Fibroblast of lung (primary cell): ENCODE measurements around the gene PROM2. TPM values are rescaled to one million over a fixed set of nuclear protein-coding genes. Genes with fewer than 3 reads are reported as not detected.

Experiments used
- DNase-seq, 2 donors: peaks; one replicate each; pipeline versions ENCODE4 v3.0.0 to v3.0.0-alpha.2; 2010; ENCODE audit warnings: low read depth in 2 of 2
- H2AFZ ChIP-seq: 2 replicates; pipeline ENCODE4 v1.5.1; 2012; ENCODE audit warnings: low read length, control low read depth, inconsistent platforms
- H3K27ac ChIP-seq: 2 replicates; pipeline ENCODE4 v1.5.1; 2011; ENCODE audit warnings: low read length, control low read depth; ENCODE audit not compliant: insufficient read depth
- H3K27me3 ChIP-seq: 2 replicates; pipeline ENCODE4 v1.5.1; 2011; ENCODE audit warnings: mild to moderate bottlenecking, low read length; ENCODE audit not compliant: control insufficient read depth, insufficient read depth
- H3K36me3 ChIP-seq: 2 replicates; pipeline ENCODE4 v1.5.1; 2011; ENCODE audit warnings: low read length; ENCODE audit not compliant: control insufficient read depth, insufficient read depth
- H3K4me1 ChIP-seq: 2 replicates; pipeline ENCODE4 v1.5.1; 2011; ENCODE audit warnings: low read length; ENCODE audit not compliant: control insufficient read depth, insufficient read depth; ENCODE audit errors: extremely low read depth
- H3K4me2 ChIP-seq: 2 replicates; pipeline ENCODE4 v1.5.1; 2011; ENCODE audit warnings: low read length, control low read depth; ENCODE audit not compliant: insufficient read depth; ENCODE audit errors: extremely low read depth
- H3K4me3 ChIP-seq, 4 experiments: fragments of 200-600 bp in 1 of 4; sonication (generic) in 1 of 4; replicated peaks in 1 of 4; 2 replicates each; pipeline ENCODE4 v1.5.1; 2011 to 2016; ENCODE audit warnings: low read length in 4 of 4, low read depth in 3 of 4, mild to moderate bottlenecking in 3 of 4, control low read depth in 2 of 4, inconsistent platforms in 1 of 4, mixed read lengths in 1 of 4; ENCODE audit not compliant: insufficient read depth in 1 of 4; ENCODE audit errors: control extremely low read depth in 1 of 4
- H3K79me2 ChIP-seq: 2 replicates; pipeline ENCODE4 v1.5.1; 2012; ENCODE audit warnings: mild to moderate bottlenecking, low read length, inconsistent platforms; ENCODE audit not compliant: control insufficient read depth, insufficient read depth
- H3K9ac ChIP-seq: 2 replicates; pipeline ENCODE4 v1.5.1; 2011; ENCODE audit warnings: mild to moderate bottlenecking, low read length, control low read depth; ENCODE audit not compliant: insufficient read depth
- H3K9me3 ChIP-seq: 2 replicates; pipeline ENCODE4 v1.5.1; 2012; ENCODE audit warnings: low read depth, low read length; ENCODE audit not compliant: control insufficient read depth, insufficient read depth
- H4K20me1 ChIP-seq: 2 replicates; pipeline ENCODE4 v1.5.1; 2011; ENCODE audit warnings: low read length; ENCODE audit not compliant: control insufficient read depth, insufficient read depth; ENCODE audit errors: extremely low read depth
- CTCF ChIP-seq, 2 donors: IDR thresholded peaks in 1 of 2; conservative IDR thresholded peaks in 1 of 2; 1 replicate in 1 of 2; 2 replicates in 1 of 2; pipeline ENCODE4 v1.5.1; 2011 to 2012; ENCODE audit warnings: low read length in 2 of 2, control low read depth in 1 of 2, inconsistent platforms in 1 of 2, low read depth in 1 of 2, mild to moderate bottlenecking in 1 of 2
- EZH2 ChIP-seq: IDR thresholded peaks from 2 replicates; pipeline ENCODE4 v1.5.1; 2012; ENCODE audit warnings: low read length, control low read depth, mild to moderate bottlenecking; ENCODE audit errors: missing control alignments
- polyA plus RNA-seq, 2 donors: library from polyadenylated mRNA; depleted of rRNA in 1 of 2; stranded (reverse) in 1 of 2; unstranded in 1 of 2; fragments of >200 nt; gene quantifications; 2 replicates each; pipeline ENCODE4 v1.2.1, GENCODE V29; 2011 to 2012; ENCODE audit warnings: missing spikeins in 1 of 2
- total RNA-seq: library from RNA; depleted of rRNA; stranded (reverse); fragments of >200 nt; gene quantifications from 2 replicates; pipeline ENCODE4 v1.2.1, GENCODE V29; 2014

The PROM2 gene
- total and polyA plus RNA-seq, 2 donors (not counting 1 experiment from before 2014, with no cell fraction given) = 0.05 to 0.33 TPM

- Histone ChIP-seq H3K79me2 (no peaks in the 10 kb centered on the region), H3K9me3 (no peaks in the 10 kb centered on the region), H3K27ac (no peak overlapping the region), H3K4me1 (no peaks in the 10 kb centered on the region), H3K27me3 (no peaks in the 10 kb centered on the region), H3K9ac (no peak overlapping the region), H3K36me3 (no peaks in the 10 kb centered on the region), H3K4me2 (no peak overlapping the region), H2AFZ (no peak overlapping the region), H3K4me3 (no peak overlapping the region), H4K20me1 (no peaks in the 10 kb centered on the region)
- no peak for TF ChIP-seq CTCF (conservative IDR thresholded peaks at IDR 0.05 in 1 of 2, IDR thresholded peaks at IDR 0.05 in 1 of 2; ENCODE audit: low read depth in 1 of 2, low read length in 2 of 2)
- no peak for TF ChIP-seq EZH2
- DNase-seq = no peak
Observed at GRCh38 chr2:95307036-95307435, 32.8 kb downstream of the PROM2 start.

GRCh38 chr2:95307878-95308277, 33.6 kb downstream of the PROM2 start:
- no peaks in the 10 kb centered on the region for H3K4me1 ChIP-seq

GRCh38 chr2:95308426-95308990, 34.3 kb downstream of the PROM2 start:
- no peaks in the 10 kb centered on the region for H3K9me3 ChIP-seq
- H3K27me3 ChIP-seq = no peaks in the 10 kb centered on the region
- TF ChIP-seq EZH2 = no peak
- TF ChIP-seq CTCF (conservative IDR thresholded peaks at IDR 0.05 in 1 of 2, IDR thresholded peaks at IDR 0.05 in 1 of 2; ENCODE audit: low read depth in 1 of 2, low read length in 2 of 2) = no peak
- no peak overlapping the region for H2AFZ ChIP-seq
- no peaks in the 10 kb centered on the region for H3K4me1 ChIP-seq
- no peak overlapping the region for H3K4me2 ChIP-seq
- no peaks in the 10 kb centered on the region for H3K79me2 ChIP-seq
- no peaks in the 10 kb centered on the region for H4K20me1 ChIP-seq
- no peaks in the 10 kb centered on the region for H3K36me3 ChIP-seq
- no peak for DNase-seq
- no peak overlapping the region for H3K4me3 ChIP-seq
- no peak overlapping the region for H3K27ac ChIP-seq
- no peak overlapping the region for H3K9ac ChIP-seq

More at GRCh38 chr2:95307878-95308277, 33.6 kb downstream of the PROM2 start:
- Histone ChIP-seq H3K9ac (no peak overlapping the region), H3K27ac (no peak overlapping the region), H4K20me1 (no peaks in the 10 kb centered on the region), H3K27me3 (no peaks in the 10 kb centered on the region), H3K36me3 (no peaks in the 10 kb centered on the region), H3K4me2 (no peak overlapping the region), H3K79me2 (no peaks in the 10 kb centered on the region), H3K4me3 (no peak overlapping the region), H3K9me3 (no peaks in the 10 kb centered on the region), H2AFZ (no peak overlapping the region)
- DNase-seq = no peak
- TF ChIP-seq EZH2 (no peak), CTCF (conservative IDR thresholded peaks at IDR 0.05 in 1 of 2, IDR thresholded peaks at IDR 0.05 in 1 of 2; ENCODE audit: low read depth in 1 of 2, low read length in 2 of 2) (no peak)
